ENCODE data around the gene KIF5A. TPM values are rescaled to one million over a fixed set of nuclear protein-coding genes. Genes with fewer than 3 reads are reported as not detected.

The KIF5A gene
- total and polyA plus RNA-seq, 2 donors (not counting 3 experiments of a cell fraction or from before 2014, with no cell fraction given): 0.07 to 0.35 TPM

GRCh38 chr12:57590479-57590863, 40.6 kb downstream of the KIF5A start:
- Histone ChIP-seq H3K4me3 (replicated peaks in 1 of 3; ENCODE audit: insufficient read depth in 1 of 3, low read depth in 1 of 3, low read length in 3 of 3) (peak overlapping the region; percentile 49 to 83 (median 60)), H3K27ac (ENCODE audit: insufficient read depth, low read depth, low read length) (no peak overlapping the region), H3K4me2 (ENCODE audit: insufficient read depth, low read length) (peak overlapping the region; percentile 69), H3K9me1 (replicated peaks; ENCODE audit: control insufficient read depth, extremely low read depth, insufficient read depth, low read length) (no peaks in the 10 kb centered on the region), H3K27me3 (ENCODE audit: control insufficient read depth in 2 of 2, insufficient read depth in 2 of 2, low read length in 2 of 2) (peaks cover 9 to 12% of the 10 kb centered on the region in 2 experiments), H2AFZ (ENCODE audit: low read depth, low read length) (peak overlapping the region; percentile 90), H3K4me1 (ENCODE audit: control insufficient read depth, extremely low read depth, insufficient read depth, low read length) (peaks cover 5% of the 10 kb centered on the region), H3K79me2 (ENCODE audit: control insufficient read depth, insufficient read depth, low read length) (no peaks in the 10 kb centered on the region), H3K9me3 (replicated peaks; ENCODE audit: control insufficient read depth, insufficient read depth, low read length) (no peaks in the 10 kb centered on the region), H3K9ac (replicated peaks; ENCODE audit: extremely low read depth, insufficient read depth, low read length) (no peak overlapping the region), H3K36me3 (ENCODE audit: control insufficient read depth in 2 of 2, extremely low read depth in 1 of 2, insufficient read depth in 2 of 2, low read length in 2 of 2) (no peaks in the 10 kb centered on the region), H4K20me1 (replicated peaks; ENCODE audit: control insufficient read depth, extremely low read depth, insufficient read depth, low read length) (no peaks in the 10 kb centered on the region)
- intact Hi-C loops (cut with micrococcal nuclease): loop anchor here (2.0 kb wide), 1 partner anchor 20 kb away; the partner anchor contains the start of gene ARHGEF25
- CTCF ChIA-PET: no interaction called here
- no TSS peak for BruUV-seq (replicated peaks)
- no peak for DNase-seq (ENCODE audit: low read depth, low spot score)
- dilution Hi-C loops (cut with MboI; ENCODE audit: extremely low pct_ligation_motif_present, low sequenced_read_pairs): no loop called here
- TF ChIP-seq CTCF (IDR thresholded peaks at IDR 0.05; ENCODE audit: extremely low read depth in 1 of 2, insufficient read depth in 1 of 2, low read depth in 1 of 2, low read length in 2 of 2): no peak
- no peak for TF ChIP-seq POLR2AphosphoS5 (IDR thresholded peaks at IDR 0.05; ENCODE audit: insufficient read depth, low read depth, low read length)
- TF ChIP-seq EZH2 (IDR thresholded peaks at IDR 0.05; ENCODE audit: borderline replicate concordance, low read depth, low read length, severe bottlenecking): no peak
- no peak for TF ChIP-seq GATA2 (IDR thresholded peaks at IDR 0.05; ENCODE audit: insufficient read depth, insufficient read length, low read depth, low read length)
- no peak for TF ChIP-seq JUN (IDR thresholded peaks at IDR 0.05; ENCODE audit: borderline replicate concordance, insufficient read depth, insufficient read length, low read depth)
- no peak for TF ChIP-seq MYC (IDR thresholded peaks at IDR 0.05; ENCODE audit: low read depth, low read length)
- TF ChIP-seq FOS (IDR thresholded peaks at IDR 0.05; ENCODE audit: borderline replicate concordance, insufficient read depth, low read length): no peak
- no peak for TF ChIP-seq POLR2A (IDR thresholded peaks at IDR 0.05; ENCODE audit: low read depth, low read length)
- TF ChIP-seq MAX (IDR thresholded peaks at IDR 0.05; ENCODE audit: insufficient read depth, insufficient read length): no peak
- POLR2A ChIA-PET: no interaction called here
- no peak for FAIRE-seq

Data from endothelial cell of umbilical vein (primary cell).